Measurements from ENCODE around the gene DDX60. TPM values are rescaled to one million over a fixed set of nuclear protein-coding genes. Genes with fewer than 3 reads are reported as not detected.
"Not testable (repeated sequence)": the region's sequence is repeated elsewhere in the genome, so short reads cannot be mapped to it uniquely, and the experiment has no call there.

The DDX60 gene
- total RNA-seq, 1 donor from 2014 or later: 5.3 TPM

GRCh38 chr4:168291242-168291641 is 27.3 kb downstream of the DDX60 start:
- no peak overlapping the region for H3K27ac ChIP-seq (replicated peaks)
- no peak for TF ChIP-seq CTCF (IDR thresholded peaks at IDR 0.05; ENCODE audit: borderline replicate concordance)
- H3K36me3 ChIP-seq: peaks cover 64% of the 10 kb centered on the region
- peaks cover 4% of the 10 kb centered on the region for H3K4me1 ChIP-seq
- no peaks in the 10 kb centered on the region for H3K9me3 ChIP-seq (replicated peaks)
- no peak for DNase-seq
- no peak overlapping the region for H3K4me3 ChIP-seq
- no peaks in the 10 kb centered on the region for H3K27me3 ChIP-seq (ENCODE audit: low read depth)
- intact Hi-C loops (cut with micrococcal nuclease): no loop called here

- H3K4me3 ChIP-seq; H3K27ac ChIP-seq (replicated peaks); DNase-seq; H3K9me3 ChIP-seq (replicated peaks); H3K4me1 ChIP-seq; intact Hi-C loops (cut with micrococcal nuclease); H3K27me3 ChIP-seq (ENCODE audit: low read depth): not testable (repeated sequence)
- H3K36me3 ChIP-seq: peaks cover 62% of the 10 kb centered on the region
These were observed 32.7 kb downstream of the DDX60 start for GRCh38 chr4:168285850-168286249.

DNA sequence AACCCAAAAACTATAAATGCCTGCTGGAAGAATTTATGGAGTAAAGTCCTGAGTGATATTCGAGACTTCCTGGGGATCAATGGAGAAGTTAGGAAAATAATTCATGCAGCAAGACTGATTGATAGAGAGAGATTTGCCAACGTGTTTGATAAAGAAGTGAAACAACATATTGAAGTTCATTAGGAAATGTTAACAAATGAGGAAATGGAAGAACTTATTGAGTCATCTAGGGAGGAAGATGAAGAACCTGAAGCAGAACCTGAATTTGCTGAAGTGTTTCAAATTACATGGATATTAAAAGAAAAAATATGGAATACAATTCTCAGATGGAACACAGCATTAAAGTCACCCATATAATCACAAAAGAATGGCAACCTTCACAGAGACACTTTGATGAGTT is 39.0 kb downstream of the DDX60 start:
- Histone ChIP-seq H3K4me3 (no peak overlapping the region), H3K4me1 (no peaks in the 10 kb centered on the region), H3K27ac (replicated peaks) (no peak overlapping the region), H3K36me3 (peaks cover 84% of the 10 kb centered on the region), H3K9me3 (replicated peaks) (no peaks in the 10 kb centered on the region), H3K27me3 (ENCODE audit: low read depth) (no peaks in the 10 kb centered on the region)
- DNase-seq: no peak
- no peak for TF ChIP-seq CTCF (IDR thresholded peaks at IDR 0.05; ENCODE audit: borderline replicate concordance)
- intact Hi-C loops (cut with micrococcal nuclease): no loop called here

DNA sequence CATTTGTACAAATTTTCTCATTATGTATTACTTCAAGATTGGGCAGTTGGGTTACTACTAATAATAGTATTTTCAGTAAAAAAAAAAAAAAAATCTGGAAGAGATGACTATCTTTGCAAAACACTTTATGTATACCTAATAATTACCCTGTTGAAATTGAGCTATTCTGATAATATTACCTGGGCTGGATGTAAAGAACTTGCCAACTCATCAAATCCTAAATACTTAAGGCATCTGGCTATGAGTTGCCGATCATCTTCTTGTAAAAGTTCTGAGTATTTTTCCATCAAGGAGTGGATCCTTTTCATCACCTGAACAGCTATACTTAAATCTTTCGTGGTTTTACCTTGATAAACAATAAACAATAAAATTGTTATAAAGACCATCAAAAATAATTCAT is 42.7 kb downstream of the DDX60 start:
- Histone ChIP-seq H3K9me3 (replicated peaks) (no peaks in the 10 kb centered on the region), H3K4me3 (no peak overlapping the region), H3K27ac (replicated peaks) (no peak overlapping the region), H3K27me3 (ENCODE audit: low read depth) (no peaks in the 10 kb centered on the region), H3K4me1 (no peaks in the 10 kb centered on the region), H3K36me3 (peaks cover 84% of the 10 kb centered on the region)
- intact Hi-C loops (cut with micrococcal nuclease): no loop called here
- TF ChIP-seq CTCF (IDR thresholded peaks at IDR 0.05; ENCODE audit: borderline replicate concordance): no peak
- DNase-seq: no peak

- Histone ChIP-seq H3K4me1 (peaks cover 4% of the 10 kb centered on the region), H3K27ac (replicated peaks) (no peak overlapping the region), H3K27me3 (ENCODE audit: low read depth) (no peaks in the 10 kb centered on the region), H3K4me3 (no peak overlapping the region), H3K9me3 (replicated peaks) (no peaks in the 10 kb centered on the region), H3K36me3 (peaks cover 75% of the 10 kb centered on the region)
- no peak for TF ChIP-seq CTCF (IDR thresholded peaks at IDR 0.05; ENCODE audit: borderline replicate concordance)
- intact Hi-C loops (cut with micrococcal nuclease): no loop called here
- DNase-seq: no peak
These were observed 43.7 kb downstream of the DDX60 start for GRCh38 chr4:168274871-168275270.

GRCh38 chr4:168273838-168274237 is 44.7 kb downstream of the DDX60 start:
- Histone ChIP-seq H3K4me3 (no peak overlapping the region), H3K27me3 (ENCODE audit: low read depth) (no peaks in the 10 kb centered on the region), H3K27ac (replicated peaks) (no peak overlapping the region), H3K36me3 (peaks cover 74% of the 10 kb centered on the region), H3K9me3 (replicated peaks) (no peaks in the 10 kb centered on the region), H3K4me1 (peaks cover 12% of the 10 kb centered on the region)
- intact Hi-C loops (cut with micrococcal nuclease): no loop called here
- no peak for TF ChIP-seq CTCF (IDR thresholded peaks at IDR 0.05; ENCODE audit: borderline replicate concordance)
- no peak for DNase-seq

All from left ventricle myocardium inferior (tissue), 1 donor.